SW480 (cell line): ENCODE results near the gene BMI1.

ENCODE experiments used
- DNase-seq: peaks from one replicate; pipeline ENCODE4 v3.0.0-alpha.2; 2016; ENCODE audit warnings: low spot score

The BMI1 gene

GRCh38 chr10:22319980-22320558 lies 830 bp upstream of the BMI1 start:
- DNase-seq, result peak; percentile 13

- DNase-seq, result peak; percentile 64
Measured at GRCh38 chr10:22321156-22321923, 441 bp downstream of the BMI1 start.

GRCh38 chr10:22321924-22322640 lies 1.2 kb downstream of the BMI1 start:
- peak; percentile 23 for DNase-seq

- peak; percentile 92 for DNase-seq
Measured at GRCh38 chr10:22322641-22323160, 1.8 kb downstream of the BMI1 start.

- no peak for DNase-seq
Measured at GRCh38 chr10:22323538-22324305, 2.8 kb downstream of the BMI1 start.

- no peak for DNase-seq
Measured at GRCh38 chr10:22324413-22324812, 3.5 kb downstream of the BMI1 start.

GRCh38 chr10:22324893-22325271 lies 4.0 kb downstream of the BMI1 start:
- no peak for DNase-seq

GRCh38 chr10:22325272-22326144 lies 4.6 kb downstream of the BMI1 start:
- peak; percentile 63 for DNase-seq

GRCh38 chr10:22326145-22326702 lies 5.3 kb downstream of the BMI1 start:
- peak; percentile 7 for DNase-seq

- DNase-seq, result no peak
Measured at GRCh38 chr10:22329150-22329549, 8.3 kb downstream of the BMI1 start.

GRCh38 chr10:22332116-22332692 lies 11.3 kb downstream of the BMI1 start:
- DNase-seq, result no peak

- no peak for DNase-seq
Measured at GRCh38 chr10:22333167-22333974, 12.5 kb downstream of the BMI1 start.

- DNase-seq, result no peak
Measured at GRCh38 chr10:22333975-22334282, 13.0 kb downstream of the BMI1 start.

- no peak for DNase-seq
Measured at GRCh38 chr10:22334414-22335172, 13.7 kb downstream of the BMI1 start.

- DNase-seq, result no peak
Measured at GRCh38 chr10:22335173-22335933, 14.5 kb downstream of the BMI1 start.

GRCh38 chr10:22338185-22338900 lies 17.4 kb downstream of the BMI1 start:
- no peak for DNase-seq

- no peak for DNase-seq
Measured at GRCh38 chr10:22338931-22339330, 18.0 kb downstream of the BMI1 start.
